ENCODE data around the gene SYNJ2. TPM values are rescaled to one million over a fixed set of nuclear protein-coding genes. Genes with fewer than 3 reads are reported as not detected.

The SYNJ2 gene
- total RNA-seq, 1 donor from 2014 or later = 8.3 TPM

DNA sequence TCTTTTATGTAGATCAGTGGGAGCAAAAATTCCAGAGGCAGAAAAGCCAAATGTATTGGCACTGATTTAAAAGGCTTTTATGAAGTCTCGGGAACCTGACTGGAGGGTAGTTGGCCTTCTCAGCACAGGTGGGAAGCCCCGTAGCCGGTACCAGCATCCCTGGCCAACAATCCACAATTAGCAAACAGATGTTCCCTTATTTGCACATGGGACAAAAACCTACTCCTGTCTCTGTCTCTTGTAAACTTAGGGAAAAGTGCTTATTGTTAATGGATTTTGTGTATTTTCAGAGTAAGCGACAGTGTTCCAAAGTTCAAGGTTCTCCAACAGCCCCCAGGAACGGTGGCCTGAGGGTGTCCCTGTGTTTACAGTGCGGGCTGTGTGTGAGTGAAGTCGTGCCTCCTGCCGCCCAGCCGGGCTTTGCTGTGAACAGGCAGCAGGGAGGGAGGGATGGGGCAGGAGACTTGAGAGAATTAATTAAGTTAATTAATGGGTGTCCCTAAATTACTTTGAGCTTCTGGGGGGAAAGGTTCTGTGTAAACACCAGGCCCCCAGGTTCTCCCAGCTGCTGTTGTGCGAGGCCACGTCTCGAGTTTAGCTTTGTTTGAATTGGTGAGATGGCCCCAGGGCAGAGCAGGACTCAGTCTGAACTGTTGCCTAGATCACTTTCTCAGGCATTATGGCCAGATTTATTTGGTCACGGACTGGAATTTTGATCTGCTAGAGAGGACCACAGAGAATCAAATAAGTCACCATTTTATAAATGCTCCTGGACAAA is 3.9 kb downstream of the SYNJ2 start:
- H3K4me1 ChIP-seq = peaks cover 52% of the 10 kb centered on the region

DNA sequence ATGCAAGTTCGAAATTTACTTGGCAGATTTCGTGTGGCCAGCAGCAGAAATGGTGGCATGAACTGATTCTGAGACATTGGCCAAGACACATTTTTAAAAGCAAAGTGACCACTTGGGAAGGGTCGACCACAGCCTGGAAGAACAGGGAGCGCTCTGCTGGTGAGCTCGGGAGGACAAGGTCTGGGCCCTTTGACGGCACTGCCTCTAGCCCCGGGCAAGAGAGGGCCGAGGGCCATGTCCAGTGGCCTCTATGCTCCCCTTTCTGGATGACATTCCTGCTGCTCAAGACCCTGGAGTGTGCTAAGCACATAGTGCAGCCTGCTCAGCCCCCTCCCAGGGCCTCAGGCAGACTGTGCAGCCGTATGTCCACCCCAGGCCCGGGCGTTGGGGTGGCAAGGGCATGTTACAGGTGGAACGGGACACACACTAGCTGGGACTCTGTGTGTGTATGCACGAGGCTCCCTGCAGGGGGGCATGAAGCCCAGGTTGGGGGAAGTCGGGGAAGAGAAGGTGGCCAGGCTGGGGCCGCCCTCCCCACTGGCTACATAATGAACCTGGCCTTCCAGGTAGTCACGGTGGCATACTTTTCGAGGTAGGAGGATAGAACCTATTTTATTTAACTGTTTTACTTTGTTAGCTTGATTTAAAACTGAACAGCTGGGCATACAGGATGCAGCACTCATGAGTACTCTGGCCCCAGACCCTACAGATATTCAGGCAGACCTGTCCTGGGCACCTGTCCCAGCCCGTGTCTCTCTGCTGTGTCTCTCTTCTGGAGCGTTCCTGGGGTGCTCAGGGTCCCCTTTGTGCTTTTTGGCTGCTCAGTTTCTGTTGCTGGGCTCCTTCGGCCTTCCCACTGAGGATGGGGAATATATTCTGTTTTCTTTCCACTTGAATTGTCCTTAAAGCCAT is 6.4 kb downstream of the SYNJ2 start:
- intact Hi-C loops (cut with DNase I) = no loop called here
- H3K27me3 ChIP-seq = no peaks in the 10 kb centered on the region
- no peaks in the 10 kb centered on the region for H3K9me3 ChIP-seq
- peak overlapping the region; percentile 6 for H3K27ac ChIP-seq
- TF ChIP-seq POLR2A (IDR thresholded peaks at IDR 0.05) = no peak
- no peak for DNase-seq (ENCODE audit: extremely low spot score in 2 of 2)
- H3K4me3 ChIP-seq = no peak overlapping the region
- peaks cover 45% of the 10 kb centered on the region for H3K4me1 ChIP-seq
- H3K36me3 ChIP-seq = no peaks in the 10 kb centered on the region

More for the DNA sequence above, 3.9 kb downstream of the SYNJ2 start:
- no peak overlapping the region for H3K27ac ChIP-seq
- no peaks in the 10 kb centered on the region for H3K27me3 ChIP-seq
- TF ChIP-seq, protein P1, sequence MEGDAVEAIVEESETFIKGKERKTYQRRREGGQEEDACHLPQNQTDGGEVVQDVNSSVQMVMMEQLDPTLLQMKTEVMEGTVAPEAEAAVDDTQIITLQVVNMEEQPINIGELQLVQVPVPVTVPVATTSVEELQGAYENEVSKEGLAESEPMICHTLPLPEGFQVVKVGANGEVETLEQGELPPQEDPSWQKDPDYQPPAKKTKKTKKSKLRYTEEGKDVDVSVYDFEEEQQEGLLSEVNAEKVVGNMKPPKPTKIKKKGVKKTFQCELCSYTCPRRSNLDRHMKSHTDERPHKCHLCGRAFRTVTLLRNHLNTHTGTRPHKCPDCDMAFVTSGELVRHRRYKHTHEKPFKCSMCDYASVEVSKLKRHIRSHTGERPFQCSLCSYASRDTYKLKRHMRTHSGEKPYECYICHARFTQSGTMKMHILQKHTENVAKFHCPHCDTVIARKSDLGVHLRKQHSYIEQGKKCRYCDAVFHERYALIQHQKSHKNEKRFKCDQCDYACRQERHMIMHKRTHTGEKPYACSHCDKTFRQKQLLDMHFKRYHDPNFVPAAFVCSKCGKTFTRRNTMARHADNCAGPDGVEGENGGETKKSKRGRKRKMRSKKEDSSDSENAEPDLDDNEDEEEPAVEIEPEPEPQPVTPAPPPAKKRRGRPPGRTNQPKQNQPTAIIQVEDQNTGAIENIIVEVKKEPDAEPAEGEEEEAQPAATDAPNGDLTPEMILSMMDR (IDR thresholded peaks at IDR 0.05) = no peak
- TF ChIP-seq POLR2A (IDR thresholded peaks at IDR 0.05) (no peak), POLR2AphosphoS5 (IDR thresholded peaks at IDR 0.05; ENCODE audit: insufficient read depth in 1 of 2, low read depth in 1 of 2) (no peak)
- no peaks in the 10 kb centered on the region for H3K9me3 ChIP-seq
- H3K4me3 ChIP-seq = no peak overlapping the region
- intact Hi-C loops (cut with DNase I) = no loop called here
- no peak for DNase-seq (ENCODE audit: extremely low spot score in 2 of 2)
- no peaks in the 10 kb centered on the region for H3K36me3 ChIP-seq

DNA sequence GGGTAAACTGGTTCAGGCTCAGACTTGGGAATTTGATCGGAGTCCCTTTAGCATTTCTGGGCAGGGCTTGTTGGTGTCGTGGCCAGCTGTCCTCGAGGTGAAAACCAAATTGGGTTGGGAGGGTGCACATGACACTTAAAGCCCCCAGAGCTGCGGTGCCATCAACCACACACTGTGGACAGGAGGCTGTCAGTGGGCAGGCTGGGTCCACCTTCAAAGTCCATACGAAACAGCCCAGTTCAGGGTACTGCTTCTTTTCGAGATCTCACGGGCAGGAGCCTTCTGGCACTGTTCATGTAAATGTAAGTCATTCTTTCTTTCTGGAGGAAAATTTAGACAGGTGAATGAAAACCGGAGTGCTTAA is 7.0 kb downstream of the SYNJ2 start:
- Histone ChIP-seq H3K27me3 (no peaks in the 10 kb centered on the region), H3K36me3 (no peaks in the 10 kb centered on the region), H3K4me1 (peaks cover 41% of the 10 kb centered on the region), H3K27ac (peak overlapping the region; percentile 6), H3K9me3 (no peaks in the 10 kb centered on the region), H3K4me3 (no peak overlapping the region)
- intact Hi-C loops (cut with DNase I) = no loop called here
- no peak for DNase-seq (ENCODE audit: extremely low spot score in 2 of 2)
- TF ChIP-seq POLR2AphosphoS5 (IDR thresholded peaks at IDR 0.05; ENCODE audit: insufficient read depth in 1 of 2, low read depth in 1 of 2) (no peak), POLR2A (IDR thresholded peaks at IDR 0.05) (no peak)
- TF ChIP-seq, protein P1 (IDR thresholded peaks at IDR 0.05) = no peak

DNA sequence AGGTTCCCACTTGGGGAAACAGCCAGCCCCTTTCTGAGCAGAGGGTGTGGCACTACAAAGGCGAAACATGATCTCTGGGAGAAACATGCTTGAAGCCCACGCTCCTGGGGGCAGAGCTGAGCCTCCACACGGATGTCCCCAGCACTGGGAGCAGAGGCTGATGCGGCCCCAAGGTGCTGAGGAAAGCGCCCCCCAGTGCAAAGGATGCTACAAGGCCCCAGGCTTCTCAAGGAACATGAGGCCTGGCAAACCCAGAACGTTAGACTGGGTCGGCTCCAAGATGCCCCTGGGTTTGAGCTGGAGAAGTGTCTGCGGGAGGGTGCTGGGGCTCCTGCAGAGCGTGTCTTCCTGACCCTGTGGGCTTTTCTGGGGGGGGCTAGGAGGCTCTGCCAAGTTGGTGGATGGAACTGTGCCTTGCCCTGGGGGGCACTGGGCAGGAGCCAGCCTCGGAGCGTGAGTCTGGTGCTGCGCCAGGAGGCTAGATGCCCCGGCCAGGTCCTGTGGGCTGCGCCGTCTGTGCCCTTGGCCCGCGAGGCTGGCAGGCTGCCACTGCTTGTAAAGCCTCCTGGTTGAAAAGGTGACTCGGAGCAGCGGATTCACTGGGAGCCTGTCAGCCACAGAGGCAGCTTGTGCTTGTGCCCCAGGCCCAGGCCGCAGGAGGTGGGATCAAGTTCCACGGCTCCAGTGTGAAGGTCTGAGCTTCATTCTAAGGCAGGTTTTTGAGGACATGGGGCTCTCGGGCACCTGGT is 8.1 kb downstream of the SYNJ2 start:
- peak overlapping the region in 1 of 2 donors; percentile 25 for H3K4me3 ChIP-seq
- H3K9me3 ChIP-seq = no peaks in the 10 kb centered on the region
- peaks cover 37% of the 10 kb centered on the region for H3K4me1 ChIP-seq
- no peaks in the 10 kb centered on the region for H3K36me3 ChIP-seq
- no peaks in the 10 kb centered on the region for H3K27me3 ChIP-seq
- intact Hi-C loops (cut with DNase I) = no loop called here
- peak overlapping the region; percentile 69 for H3K27ac ChIP-seq
- DNase-seq (ENCODE audit: extremely low spot score in 2 of 2) = no peak
- TF ChIP-seq POLR2A (IDR thresholded peaks at IDR 0.05) (no peak), POLR2AphosphoS5 (IDR thresholded peaks at IDR 0.05; ENCODE audit: insufficient read depth in 1 of 2, low read depth in 1 of 2) (peak in 1 of 2 donors; percentile 28)
- TF ChIP-seq, protein P1 (IDR thresholded peaks at IDR 0.05) = no peak
